HCT116 (cell line): ENCODE results near the gene TXNDC12.

Source experiments
- ATF3 ChIP-seq: IDR thresholded peaks from 2 replicates; pipeline ENCODE4 v1.6.1; 2012
- EZH2 ChIP-seq: fragments of 200-600 bp; sonication (generic); IDR thresholded peaks from 2 replicates; pipeline ENCODE4 v1.6.1; 2017; ENCODE audit warnings: antibody characterized with exemption, mixed run types
- EZH2phosphoT487 ChIP-seq: fragments of 200-600 bp; IDR thresholded peaks from 2 replicates; pipeline ENCODE4 v1.6.1; 2018; ENCODE audit warnings: antibody characterized with exemption, borderline replicate concordance
- POLR2A ChIP-seq: IDR thresholded peaks from 2 replicates; pipeline ENCODE4 v1.7.0; 2011; ENCODE audit warnings: borderline replicate concordance; ENCODE audit not compliant: insufficient read depth, insufficient read length; ENCODE audit errors: extremely low read depth
- TF ChIP-seq, protein P1 (sequence below), 3 experiments: fragments of 200-600 bp in 1 of 3; sonication (generic) in 1 of 3; IDR thresholded peaks in 2 of 3; conservative IDR thresholded peaks in 1 of 3; 2 replicates each; pipeline ENCODE4 v1.5.1; 2012 to 2017; ENCODE audit warnings: low read depth in 2 of 3, low read length in 2 of 3, antibody characterized with exemption in 1 of 3, borderline replicate concordance in 1 of 3, control low read depth in 1 of 3, mild to moderate bottlenecking in 1 of 3, mixed read lengths in 1 of 3, mixed run types in 1 of 3, moderate library complexity in 1 of 3; ENCODE audit not compliant: insufficient read depth in 1 of 3
- TF ChIP-seq, protein P2 (sequence below): IDR thresholded peaks from 2 replicates; pipeline ENCODE4 v1.6.1; 2012; ENCODE audit warnings: low read depth

DNA sequence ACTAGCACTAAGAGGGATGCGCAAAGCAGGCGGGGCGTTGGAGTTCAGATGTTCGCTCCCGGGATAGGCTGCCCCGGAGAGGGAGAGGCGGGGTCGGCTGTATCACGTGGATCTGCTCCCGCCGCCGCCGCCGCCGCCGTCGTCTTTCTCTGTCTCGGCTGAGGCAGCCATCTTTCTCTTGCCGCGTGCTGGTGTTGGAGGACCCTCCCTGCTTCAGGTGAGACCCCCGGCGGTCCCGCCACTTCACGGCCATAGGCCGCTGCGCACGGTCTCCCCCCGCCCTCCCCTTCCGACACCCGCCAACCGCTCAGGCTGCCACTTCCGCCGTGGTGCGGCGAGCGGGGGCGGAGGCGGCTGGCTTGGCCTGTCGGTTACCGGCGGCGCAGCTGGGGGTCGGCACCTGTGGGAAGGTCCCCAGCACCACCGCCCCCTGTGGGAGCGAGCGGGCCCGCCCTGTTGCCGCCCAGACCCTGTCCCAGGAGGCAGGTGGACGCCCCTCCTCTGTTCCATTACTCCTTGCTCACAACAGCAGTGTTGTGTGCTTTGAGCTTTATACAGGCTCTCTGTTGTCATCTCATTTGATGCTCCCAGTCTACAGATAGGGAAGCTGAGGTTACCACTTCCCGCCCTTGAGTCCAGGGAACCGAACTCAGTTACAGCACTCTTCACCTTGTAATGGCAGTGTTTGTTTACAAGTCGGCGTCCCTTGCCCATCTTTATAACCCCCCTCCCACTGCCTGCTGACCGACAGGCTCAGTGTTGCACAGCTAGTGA, 1.4 kb upstream of the TXNDC12 start, which contains the start of gene BTF3L4:
- TF ChIP-seq EZH2phosphoT487: no peak
- TF ChIP-seq, protein P1, sequence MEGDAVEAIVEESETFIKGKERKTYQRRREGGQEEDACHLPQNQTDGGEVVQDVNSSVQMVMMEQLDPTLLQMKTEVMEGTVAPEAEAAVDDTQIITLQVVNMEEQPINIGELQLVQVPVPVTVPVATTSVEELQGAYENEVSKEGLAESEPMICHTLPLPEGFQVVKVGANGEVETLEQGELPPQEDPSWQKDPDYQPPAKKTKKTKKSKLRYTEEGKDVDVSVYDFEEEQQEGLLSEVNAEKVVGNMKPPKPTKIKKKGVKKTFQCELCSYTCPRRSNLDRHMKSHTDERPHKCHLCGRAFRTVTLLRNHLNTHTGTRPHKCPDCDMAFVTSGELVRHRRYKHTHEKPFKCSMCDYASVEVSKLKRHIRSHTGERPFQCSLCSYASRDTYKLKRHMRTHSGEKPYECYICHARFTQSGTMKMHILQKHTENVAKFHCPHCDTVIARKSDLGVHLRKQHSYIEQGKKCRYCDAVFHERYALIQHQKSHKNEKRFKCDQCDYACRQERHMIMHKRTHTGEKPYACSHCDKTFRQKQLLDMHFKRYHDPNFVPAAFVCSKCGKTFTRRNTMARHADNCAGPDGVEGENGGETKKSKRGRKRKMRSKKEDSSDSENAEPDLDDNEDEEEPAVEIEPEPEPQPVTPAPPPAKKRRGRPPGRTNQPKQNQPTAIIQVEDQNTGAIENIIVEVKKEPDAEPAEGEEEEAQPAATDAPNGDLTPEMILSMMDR (IDR thresholded peaks at IDR 0.05 in 2 of 3, conservative IDR thresholded peaks at IDR 0.05 in 1 of 3; ENCODE audit: borderline replicate concordance in 1 of 3, insufficient read depth in 1 of 3, low read depth in 2 of 3, low read length in 2 of 3): no peak
- TF ChIP-seq POLR2A: peak; percentile 63
- TF ChIP-seq ATF3: no peak
- TF ChIP-seq, protein P2, sequence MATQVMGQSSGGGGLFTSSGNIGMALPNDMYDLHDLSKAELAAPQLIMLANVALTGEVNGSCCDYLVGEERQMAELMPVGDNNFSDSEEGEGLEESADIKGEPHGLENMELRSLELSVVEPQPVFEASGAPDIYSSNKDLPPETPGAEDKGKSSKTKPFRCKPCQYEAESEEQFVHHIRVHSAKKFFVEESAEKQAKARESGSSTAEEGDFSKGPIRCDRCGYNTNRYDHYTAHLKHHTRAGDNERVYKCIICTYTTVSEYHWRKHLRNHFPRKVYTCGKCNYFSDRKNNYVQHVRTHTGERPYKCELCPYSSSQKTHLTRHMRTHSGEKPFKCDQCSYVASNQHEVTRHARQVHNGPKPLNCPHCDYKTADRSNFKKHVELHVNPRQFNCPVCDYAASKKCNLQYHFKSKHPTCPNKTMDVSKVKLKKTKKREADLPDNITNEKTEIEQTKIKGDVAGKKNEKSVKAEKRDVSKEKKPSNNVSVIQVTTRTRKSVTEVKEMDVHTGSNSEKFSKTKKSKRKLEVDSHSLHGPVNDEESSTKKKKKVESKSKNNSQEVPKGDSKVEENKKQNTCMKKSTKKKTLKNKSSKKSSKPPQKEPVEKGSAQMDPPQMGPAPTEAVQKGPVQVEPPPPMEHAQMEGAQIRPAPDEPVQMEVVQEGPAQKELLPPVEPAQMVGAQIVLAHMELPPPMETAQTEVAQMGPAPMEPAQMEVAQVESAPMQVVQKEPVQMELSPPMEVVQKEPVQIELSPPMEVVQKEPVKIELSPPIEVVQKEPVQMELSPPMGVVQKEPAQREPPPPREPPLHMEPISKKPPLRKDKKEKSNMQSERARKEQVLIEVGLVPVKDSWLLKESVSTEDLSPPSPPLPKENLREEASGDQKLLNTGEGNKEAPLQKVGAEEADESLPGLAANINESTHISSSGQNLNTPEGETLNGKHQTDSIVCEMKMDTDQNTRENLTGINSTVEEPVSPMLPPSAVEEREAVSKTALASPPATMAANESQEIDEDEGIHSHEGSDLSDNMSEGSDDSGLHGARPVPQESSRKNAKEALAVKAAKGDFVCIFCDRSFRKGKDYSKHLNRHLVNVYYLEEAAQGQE: no peak
- TF ChIP-seq EZH2: no peak
